Rectal smooth muscle tissue (tissue), 1 donor: ENCODE results near the gene PRF1.
"Not testable (repeated sequence)": the region's sequence is repeated elsewhere in the genome, so short reads cannot be mapped to it uniquely, and the experiment has no call there.

ENCODE experiments used
- H3K27ac ChIP-seq: one replicate; pipeline ENCODE4 v1.7.0; 2013; ENCODE audit warnings: low read depth, low read length, inconsistent platforms
- H3K27me3 ChIP-seq: one replicate; pipeline ENCODE4 v1.7.0; 2013; ENCODE audit warnings: low read length; ENCODE audit not compliant: control insufficient read depth, insufficient read depth
- H3K36me3 ChIP-seq: one replicate; pipeline ENCODE4 v1.7.0; 2013; ENCODE audit warnings: low read length; ENCODE audit not compliant: control insufficient read depth, insufficient read depth
- H3K4me1 ChIP-seq: one replicate; pipeline ENCODE4 v1.7.0; 2013; ENCODE audit warnings: low read length; ENCODE audit not compliant: control insufficient read depth, insufficient read depth
- H3K4me3 ChIP-seq: one replicate; pipeline ENCODE4 v1.7.0; 2013; ENCODE audit warnings: low read length
- H3K9ac ChIP-seq: one replicate; pipeline ENCODE4 v1.7.0; 2013; ENCODE audit warnings: low read length

The PRF1 gene

GRCh38 chr10:70614364-70614763, 11.8 kb upstream of the PRF1 start:
- not testable (repeated sequence) for H3K36me3 ChIP-seq, H3K9ac ChIP-seq, H3K4me1 ChIP-seq, H3K27me3 ChIP-seq, H3K4me3 ChIP-seq, H3K27ac ChIP-seq

DNA sequence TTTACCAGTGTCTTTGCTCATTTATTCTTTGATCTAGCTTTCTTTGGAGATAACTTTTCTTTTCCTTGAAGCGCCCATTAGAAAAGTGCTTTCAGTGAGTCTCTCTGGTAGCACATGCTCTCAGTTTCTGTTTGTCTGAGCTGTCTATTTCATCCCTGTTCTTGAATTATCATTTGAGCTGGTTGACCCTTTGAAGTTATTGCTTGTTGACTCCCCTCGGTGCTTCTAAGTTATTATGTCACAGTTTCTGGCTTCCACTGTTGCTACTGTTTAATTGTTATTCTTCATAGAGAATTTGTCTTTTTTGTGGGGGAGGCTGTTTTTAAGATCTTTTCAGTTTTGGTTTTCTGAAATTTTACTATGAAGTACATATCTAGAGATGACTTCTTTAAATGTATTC, 11.4 kb upstream of the PRF1 start:
- Histone ChIP-seq H3K4me3 (no peak overlapping the region), H3K4me1 (no peaks in the 10 kb centered on the region), H3K27ac (no peak overlapping the region), H3K9ac (no peak overlapping the region), H3K36me3 (no peaks in the 10 kb centered on the region), H3K27me3 (no peaks in the 10 kb centered on the region)

DNA sequence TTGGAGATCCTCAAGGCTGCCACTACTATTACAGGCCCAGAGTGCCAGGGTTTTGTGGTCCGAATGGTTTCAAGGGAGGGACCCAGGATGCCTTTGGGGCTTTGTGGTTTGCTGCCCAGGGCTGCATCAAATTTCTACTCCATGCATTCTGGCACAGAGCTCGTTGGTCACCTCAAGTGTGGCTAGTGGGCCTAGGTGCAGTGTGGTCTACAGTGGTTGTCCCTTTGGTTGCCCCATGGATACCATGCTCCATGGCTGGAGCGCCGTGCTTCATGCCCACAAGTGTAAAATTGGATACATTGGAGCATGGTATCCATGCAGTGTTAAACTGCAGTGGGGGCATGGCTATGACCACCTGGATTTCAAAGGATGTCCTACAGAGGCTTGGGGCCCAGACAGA, 5.4 kb upstream of the PRF1 start:
- Histone ChIP-seq H3K27me3 (no peaks in the 10 kb centered on the region), H3K27ac (no peak overlapping the region), H3K9ac (no peak overlapping the region), H3K36me3 (no peaks in the 10 kb centered on the region), H3K4me1 (no peaks in the 10 kb centered on the region), H3K4me3 (no peak overlapping the region)

DNA sequence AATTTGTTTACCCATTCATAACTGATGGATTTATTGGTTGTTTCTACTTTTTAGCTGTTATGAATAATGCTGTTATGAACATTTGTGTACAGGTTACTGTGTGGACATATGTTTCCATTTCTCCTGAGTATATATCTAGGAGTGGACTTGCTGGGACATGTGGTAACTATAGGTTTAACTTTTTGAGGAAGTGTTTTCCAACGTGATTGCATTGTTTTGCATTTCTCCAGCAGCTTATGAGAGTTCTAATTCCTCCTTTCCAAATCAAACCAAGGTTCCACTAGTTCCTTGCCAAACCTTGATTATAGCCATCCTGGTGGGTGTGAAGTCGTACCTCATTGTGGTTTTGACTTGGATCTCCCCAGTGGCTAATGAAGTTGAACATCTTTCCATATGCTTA, 2.6 kb upstream of the PRF1 start:
- Histone ChIP-seq H3K27ac (no peak overlapping the region), H3K27me3 (no peaks in the 10 kb centered on the region), H3K4me1 (no peaks in the 10 kb centered on the region)

DNA sequence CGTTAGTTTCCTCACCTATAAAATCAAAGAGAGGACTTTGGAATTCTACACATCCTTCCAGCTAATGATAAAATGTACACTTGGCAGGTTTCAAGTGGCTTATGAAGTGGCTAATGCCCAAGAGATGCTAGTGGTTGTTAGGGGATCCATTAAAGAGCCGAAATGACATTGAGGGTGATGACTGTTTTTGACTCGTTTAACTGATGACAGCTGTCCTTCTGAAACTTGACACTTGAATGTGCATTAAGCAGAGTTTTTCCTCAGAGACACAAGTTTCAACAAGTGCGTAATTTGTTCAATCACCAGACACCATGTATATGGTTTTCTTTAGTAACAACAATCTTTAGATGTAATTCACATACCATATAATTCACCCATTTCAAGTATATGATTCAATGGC, 1.6 kb upstream of the PRF1 start:
- Histone ChIP-seq H3K36me3 (no peaks in the 10 kb centered on the region), H3K4me1 (no peaks in the 10 kb centered on the region), H3K9ac (no peak overlapping the region), H3K27me3 (no peaks in the 10 kb centered on the region), H3K27ac (no peak overlapping the region), H3K4me3 (no peak overlapping the region)

More for the DNA sequence above, 2.6 kb upstream of the PRF1 start:
- no peaks in the 10 kb centered on the region for H3K36me3 ChIP-seq
- no peak overlapping the region for H3K4me3 ChIP-seq
- no peak overlapping the region for H3K9ac ChIP-seq

DNA sequence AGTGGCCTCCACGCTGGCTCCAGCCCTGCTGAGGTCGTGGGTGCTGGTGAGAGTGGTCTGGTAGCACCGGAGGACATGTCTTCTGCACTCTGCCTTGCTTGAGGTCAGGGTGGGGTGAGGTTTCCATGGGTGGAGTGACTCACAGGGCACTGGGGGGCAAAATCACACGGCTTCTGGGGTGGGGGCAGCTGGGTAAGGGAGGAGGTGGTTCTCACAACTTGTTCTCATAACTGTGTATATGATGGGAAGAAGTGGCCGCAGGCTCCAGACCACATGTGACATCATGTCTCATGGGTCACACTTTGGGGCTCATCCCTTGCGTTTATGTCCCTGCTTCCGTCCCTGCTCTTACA, 884 bp upstream of the PRF1 start:
- no peak overlapping the region for H3K4me3 ChIP-seq
- H3K9ac ChIP-seq: no peak overlapping the region
- H3K27ac ChIP-seq: no peak overlapping the region
- no peaks in the 10 kb centered on the region for H3K36me3 ChIP-seq
- H3K27me3 ChIP-seq: no peaks in the 10 kb centered on the region
- H3K4me1 ChIP-seq: no peaks in the 10 kb centered on the region

DNA sequence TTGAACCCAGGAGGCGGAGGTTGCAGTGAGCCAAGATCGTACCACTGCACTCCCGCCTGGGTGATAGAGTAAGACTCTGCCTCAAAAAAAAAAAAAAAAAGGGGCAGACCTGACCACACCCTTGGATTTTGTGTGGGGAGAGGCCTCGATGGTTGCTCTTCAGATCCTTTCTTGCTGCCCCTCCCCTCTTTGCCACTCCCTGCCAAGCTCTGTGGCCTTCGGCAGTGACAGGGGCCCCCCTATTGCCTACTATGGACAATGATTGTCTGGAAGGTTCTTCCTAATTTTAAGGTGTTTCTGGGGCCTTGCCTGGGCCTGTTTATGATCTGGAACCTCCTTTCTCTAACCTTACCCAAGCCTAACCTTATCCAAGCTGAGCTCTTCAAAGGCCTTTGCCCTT, 795 bp downstream of the PRF1 start:
- Histone ChIP-seq H3K9ac (no peak overlapping the region), H3K36me3 (no peaks in the 10 kb centered on the region), H3K4me3 (no peak overlapping the region), H3K4me1 (no peaks in the 10 kb centered on the region), H3K27ac (no peak overlapping the region), H3K27me3 (no peaks in the 10 kb centered on the region)

DNA sequence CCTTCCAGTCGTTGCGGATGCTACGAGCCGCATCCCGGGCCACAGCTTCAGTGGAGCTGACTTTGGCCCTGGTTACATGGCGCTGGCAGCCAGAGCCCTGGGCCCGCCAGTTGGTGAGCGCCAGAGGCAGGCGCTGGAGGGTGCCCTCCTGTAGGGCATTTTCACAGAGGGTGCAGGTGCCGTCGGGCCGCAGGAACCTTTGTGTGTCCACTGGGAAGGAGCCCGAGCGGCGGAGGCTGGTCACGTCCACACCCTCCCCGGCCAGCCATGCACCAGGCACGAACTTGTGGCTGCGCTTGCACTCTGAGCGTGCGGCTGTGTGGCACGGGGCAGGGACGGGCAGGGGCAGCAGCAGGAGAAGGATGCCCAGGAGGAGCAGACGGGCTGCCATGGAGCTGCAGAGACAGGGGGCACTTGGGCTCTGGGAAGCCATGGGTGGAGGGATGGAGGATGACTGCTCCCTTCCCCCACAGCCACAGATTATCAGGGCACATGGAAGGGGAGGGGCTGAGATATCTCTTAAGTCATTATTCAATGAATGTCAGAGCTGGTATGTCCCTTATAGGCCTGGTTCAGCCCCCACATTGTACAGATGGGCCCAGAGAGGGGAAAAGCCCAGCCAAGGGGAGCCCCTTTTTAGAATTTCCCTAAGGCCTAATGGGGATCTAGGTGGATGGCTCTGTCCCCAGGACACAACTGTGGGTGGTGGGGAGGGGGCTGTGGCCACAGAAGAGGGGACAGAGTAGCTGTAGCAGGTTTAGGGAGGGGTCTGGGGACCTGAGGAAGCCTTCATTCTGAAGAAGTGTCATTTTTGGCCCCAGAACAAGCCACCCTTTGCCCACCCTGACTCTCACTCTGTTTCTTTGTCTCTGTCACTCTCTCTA, 1.8 kb downstream of the PRF1 start:
- H3K4me1 ChIP-seq: no peaks in the 10 kb centered on the region
- no peaks in the 10 kb centered on the region for H3K36me3 ChIP-seq
- no peaks in the 10 kb centered on the region for H3K27me3 ChIP-seq
- no peak overlapping the region for H3K27ac ChIP-seq
- no peak overlapping the region for H3K9ac ChIP-seq
- no peak overlapping the region for H3K4me3 ChIP-seq

DNA sequence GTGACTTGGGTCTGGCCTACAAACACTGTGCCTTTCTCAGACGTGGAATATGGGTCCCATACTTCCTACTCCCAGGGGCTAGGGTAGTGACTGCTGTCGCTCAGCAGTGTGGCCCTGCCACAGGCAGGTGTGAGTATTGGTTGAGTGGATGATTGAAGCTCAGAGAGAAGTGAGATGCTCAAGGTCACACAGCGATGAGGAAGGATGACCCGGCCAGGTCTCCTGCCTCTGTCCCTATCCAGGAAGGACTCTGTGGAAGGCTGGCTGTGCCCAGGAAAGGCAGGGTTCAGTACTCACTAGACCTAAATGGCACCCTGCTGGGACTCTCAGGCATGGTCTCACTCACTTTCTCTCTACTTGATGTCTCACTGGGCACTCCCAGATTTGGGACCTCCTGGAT, 2.8 kb downstream of the PRF1 start:
- H3K4me3 ChIP-seq: no peak overlapping the region
- H3K36me3 ChIP-seq: no peaks in the 10 kb centered on the region

DNA sequence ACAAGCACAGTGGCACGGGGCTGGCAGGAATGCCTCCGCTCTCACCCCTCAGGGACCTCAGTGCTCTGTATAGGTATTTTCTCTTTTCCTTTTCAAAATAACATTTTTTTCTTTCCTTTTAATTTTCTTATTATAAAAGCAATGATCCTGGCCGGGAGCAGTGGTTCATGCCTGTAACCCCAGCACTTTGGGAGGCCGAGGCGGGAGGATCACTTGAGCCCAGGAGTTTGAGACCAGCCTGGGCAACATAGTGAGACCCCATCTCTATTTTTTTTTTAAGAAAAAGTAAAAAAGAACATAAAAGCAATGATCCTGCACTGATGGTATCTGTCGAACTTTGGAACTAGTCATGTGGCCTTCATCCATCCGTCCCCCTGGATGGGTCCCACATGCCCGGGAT, 3.2 kb downstream of the PRF1 start:
- H3K4me1 ChIP-seq: no peaks in the 10 kb centered on the region
- no peaks in the 10 kb centered on the region for H3K36me3 ChIP-seq
- H3K9ac ChIP-seq: no peak overlapping the region
- H3K4me3 ChIP-seq: no peak overlapping the region
- no peak overlapping the region for H3K27ac ChIP-seq
- H3K27me3 ChIP-seq: no peaks in the 10 kb centered on the region

More for the DNA sequence above, 2.8 kb downstream of the PRF1 start:
- Histone ChIP-seq H3K27ac (no peak overlapping the region), H3K4me1 (no peaks in the 10 kb centered on the region), H3K27me3 (no peaks in the 10 kb centered on the region), H3K9ac (no peak overlapping the region)

DNA sequence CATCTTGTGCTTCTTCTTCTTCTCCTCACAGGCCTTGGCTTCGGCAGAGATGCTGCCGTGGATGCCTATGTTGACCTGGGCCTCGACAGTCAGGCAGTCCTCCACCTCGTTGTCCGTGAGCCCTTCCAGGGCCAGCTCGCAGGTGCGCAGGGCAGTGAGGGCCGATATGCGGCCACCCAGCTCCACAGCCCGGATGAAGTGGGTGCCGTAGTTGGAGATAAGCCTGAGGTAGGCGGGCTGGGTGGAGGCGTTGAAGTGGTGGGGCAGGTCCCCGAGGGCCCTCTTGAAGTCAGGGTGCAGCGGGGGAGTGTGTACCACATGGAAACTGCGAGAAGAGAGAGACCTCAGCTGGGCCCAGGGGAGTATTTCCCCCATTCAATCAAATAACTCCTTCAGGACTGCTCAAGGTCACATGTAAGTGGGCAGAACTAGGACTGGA, 3.7 kb downstream of the PRF1 start:
- H3K9ac ChIP-seq: no peak overlapping the region
- H3K4me1 ChIP-seq: no peaks in the 10 kb centered on the region
- no peaks in the 10 kb centered on the region for H3K27me3 ChIP-seq

GRCh38 chr10:70597856-70598815, 4.4 kb downstream of the PRF1 start:
- H3K27ac ChIP-seq: no peak overlapping the region
- H3K9ac ChIP-seq: no peak overlapping the region
- no peaks in the 10 kb centered on the region for H3K4me1 ChIP-seq
- no peaks in the 10 kb centered on the region for H3K36me3 ChIP-seq
- H3K4me3 ChIP-seq: no peak overlapping the region
- no peaks in the 10 kb centered on the region for H3K27me3 ChIP-seq

More for the DNA sequence above, 3.7 kb downstream of the PRF1 start:
- Histone ChIP-seq H3K4me3 (no peak overlapping the region), H3K36me3 (no peaks in the 10 kb centered on the region), H3K27ac (no peak overlapping the region)
